ENCODE measurements around the gene ADGRG3.

ADGRG3 gene, protein sequence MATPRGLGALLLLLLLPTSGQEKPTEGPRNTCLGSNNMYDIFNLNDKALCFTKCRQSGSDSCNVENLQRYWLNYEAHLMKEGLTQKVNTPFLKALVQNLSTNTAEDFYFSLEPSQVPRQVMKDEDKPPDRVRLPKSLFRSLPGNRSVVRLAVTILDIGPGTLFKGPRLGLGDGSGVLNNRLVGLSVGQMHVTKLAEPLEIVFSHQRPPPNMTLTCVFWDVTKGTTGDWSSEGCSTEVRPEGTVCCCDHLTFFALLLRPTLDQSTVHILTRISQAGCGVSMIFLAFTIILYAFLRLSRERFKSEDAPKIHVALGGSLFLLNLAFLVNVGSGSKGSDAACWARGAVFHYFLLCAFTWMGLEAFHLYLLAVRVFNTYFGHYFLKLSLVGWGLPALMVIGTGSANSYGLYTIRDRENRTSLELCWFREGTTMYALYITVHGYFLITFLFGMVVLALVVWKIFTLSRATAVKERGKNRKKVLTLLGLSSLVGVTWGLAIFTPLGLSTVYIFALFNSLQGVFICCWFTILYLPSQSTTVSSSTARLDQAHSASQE

DNA sequence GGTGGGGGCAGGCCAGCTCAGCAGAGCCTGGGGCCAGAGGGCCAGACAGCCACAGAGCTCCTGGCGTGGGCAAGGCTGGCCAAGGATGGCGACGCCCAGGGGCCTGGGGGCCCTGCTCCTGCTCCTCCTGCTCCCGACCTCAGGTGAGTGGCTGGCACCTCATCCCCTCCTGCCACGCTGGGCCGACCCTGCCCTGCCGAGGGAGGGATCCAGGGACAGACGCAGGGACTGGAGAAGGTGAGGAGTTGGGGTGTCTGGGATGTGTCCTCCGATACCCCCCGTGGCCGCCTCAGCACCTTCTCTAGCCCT, at the start of gene ADGRG3:
Gene ADGRG3 (plus strand): TSS at position 44 of the 309 bp plus-strand sequence. CDS start 42 bp downstream, at position 86.
- TF ChIP-seq, protein P1, sequence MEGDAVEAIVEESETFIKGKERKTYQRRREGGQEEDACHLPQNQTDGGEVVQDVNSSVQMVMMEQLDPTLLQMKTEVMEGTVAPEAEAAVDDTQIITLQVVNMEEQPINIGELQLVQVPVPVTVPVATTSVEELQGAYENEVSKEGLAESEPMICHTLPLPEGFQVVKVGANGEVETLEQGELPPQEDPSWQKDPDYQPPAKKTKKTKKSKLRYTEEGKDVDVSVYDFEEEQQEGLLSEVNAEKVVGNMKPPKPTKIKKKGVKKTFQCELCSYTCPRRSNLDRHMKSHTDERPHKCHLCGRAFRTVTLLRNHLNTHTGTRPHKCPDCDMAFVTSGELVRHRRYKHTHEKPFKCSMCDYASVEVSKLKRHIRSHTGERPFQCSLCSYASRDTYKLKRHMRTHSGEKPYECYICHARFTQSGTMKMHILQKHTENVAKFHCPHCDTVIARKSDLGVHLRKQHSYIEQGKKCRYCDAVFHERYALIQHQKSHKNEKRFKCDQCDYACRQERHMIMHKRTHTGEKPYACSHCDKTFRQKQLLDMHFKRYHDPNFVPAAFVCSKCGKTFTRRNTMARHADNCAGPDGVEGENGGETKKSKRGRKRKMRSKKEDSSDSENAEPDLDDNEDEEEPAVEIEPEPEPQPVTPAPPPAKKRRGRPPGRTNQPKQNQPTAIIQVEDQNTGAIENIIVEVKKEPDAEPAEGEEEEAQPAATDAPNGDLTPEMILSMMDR (IDR thresholded peaks at IDR 0.05; ENCODE audit: extremely low read depth, missing control alignments): no peak
- no peak for DNase-seq (ENCODE audit: low spot score)

DNA sequence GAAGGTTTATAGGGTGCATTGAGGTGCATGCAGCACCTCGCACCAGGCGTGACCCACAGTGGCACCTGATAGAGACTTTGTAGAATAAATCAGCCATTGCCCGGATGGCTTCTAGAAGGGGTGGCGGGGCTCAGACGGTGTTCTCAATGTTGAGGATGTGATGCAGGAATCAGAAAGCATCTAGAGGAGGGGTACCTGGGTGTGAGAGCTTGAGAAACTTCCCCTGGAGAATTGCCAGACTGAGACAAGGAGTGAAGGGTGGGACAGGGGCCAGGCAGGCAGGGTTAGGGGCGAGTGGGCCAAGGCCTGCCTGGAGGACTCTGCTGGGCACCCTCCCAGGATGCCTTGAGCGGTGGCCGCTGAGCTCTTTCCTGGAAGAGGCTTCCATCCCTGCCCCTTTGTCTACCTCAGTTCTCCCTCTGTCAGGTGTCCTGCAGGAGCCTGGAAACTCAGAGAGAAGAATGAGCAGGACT, 48.9 kb upstream of the ADGRG3 start:
- TF ChIP-seq, protein P1 (IDR thresholded peaks at IDR 0.05; ENCODE audit: extremely low read depth, missing control alignments): no peak
- no peak for DNase-seq (ENCODE audit: low spot score)

GRCh38 chr16:57619606-57620334, 48.3 kb upstream of the ADGRG3 start:
- TF ChIP-seq, protein P1 (IDR thresholded peaks at IDR 0.05; ENCODE audit: extremely low read depth, missing control alignments): no peak

GRCh38 chr16:57620335-57621231, 47.5 kb upstream of the ADGRG3 start:
- TF ChIP-seq, protein P1 (IDR thresholded peaks at IDR 0.05; ENCODE audit: extremely low read depth, missing control alignments): no peak
- no peak for DNase-seq (ENCODE audit: low spot score)

More at GRCh38 chr16:57619606-57620334, 48.3 kb upstream of the ADGRG3 start:
- DNase-seq (ENCODE audit: low spot score): no peak

GRCh38 chr16:57621521-57622271, 46.4 kb upstream of the ADGRG3 start:
- TF ChIP-seq, protein P1 (IDR thresholded peaks at IDR 0.05; ENCODE audit: extremely low read depth, missing control alignments): no peak
- no peak for DNase-seq (ENCODE audit: low spot score)

- TF ChIP-seq, protein P1 (IDR thresholded peaks at IDR 0.05; ENCODE audit: extremely low read depth, missing control alignments): no peak
- no peak for DNase-seq (ENCODE audit: low spot score)
Measured at GRCh38 chr16:57622361-57623250, 45.5 kb upstream of the ADGRG3 start.
